CD4-positive, alpha-beta T cell treated with Interleukin-12 subunit alpha and Interleukin-12 subunit beta, for 1 hour (primary cell): ENCODE results near the gene CDT1.
"Not testable (repeated sequence)": the region's sequence is repeated elsewhere in the genome, so short reads cannot be mapped to it uniquely, and the experiment has no call there.

Experiments
- DNase-seq: peaks from one replicate; pipeline ENCODE4 v3.0.0-alpha.2; 2020

CDT1 gene

DNA sequence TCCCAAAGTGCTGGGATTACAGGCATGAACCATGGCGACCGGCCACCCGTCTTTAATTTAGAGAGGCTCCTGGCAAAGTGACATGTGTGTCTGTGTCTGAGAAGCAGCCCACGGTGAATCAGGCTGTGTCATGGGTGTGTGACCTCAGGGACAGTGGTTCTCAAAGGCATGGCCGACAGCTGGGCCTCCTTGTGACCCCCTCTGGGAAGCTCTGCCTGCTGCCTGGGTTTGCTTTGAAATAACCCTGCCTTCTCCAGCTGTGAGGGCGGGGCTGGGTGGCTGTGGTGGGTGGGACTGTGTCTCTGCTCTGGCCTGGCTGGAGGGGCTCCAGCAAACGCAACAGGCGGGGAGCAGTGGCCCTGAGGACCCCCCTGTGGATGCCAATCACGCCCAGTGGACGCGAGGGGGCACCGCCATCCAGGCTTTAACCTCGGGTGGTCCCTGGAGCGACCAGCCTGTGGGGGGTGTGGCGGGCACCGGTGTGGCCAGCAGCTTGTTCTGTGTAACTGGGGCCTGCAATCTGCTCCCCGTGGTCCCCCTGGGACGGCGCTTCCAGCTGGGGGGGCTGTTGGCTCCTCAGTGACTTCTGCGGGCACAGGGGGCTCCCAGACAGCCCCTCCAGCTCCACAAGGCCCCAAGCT, 16.9 kb downstream of the CDT1 start:
- no peak for DNase-seq

DNA sequence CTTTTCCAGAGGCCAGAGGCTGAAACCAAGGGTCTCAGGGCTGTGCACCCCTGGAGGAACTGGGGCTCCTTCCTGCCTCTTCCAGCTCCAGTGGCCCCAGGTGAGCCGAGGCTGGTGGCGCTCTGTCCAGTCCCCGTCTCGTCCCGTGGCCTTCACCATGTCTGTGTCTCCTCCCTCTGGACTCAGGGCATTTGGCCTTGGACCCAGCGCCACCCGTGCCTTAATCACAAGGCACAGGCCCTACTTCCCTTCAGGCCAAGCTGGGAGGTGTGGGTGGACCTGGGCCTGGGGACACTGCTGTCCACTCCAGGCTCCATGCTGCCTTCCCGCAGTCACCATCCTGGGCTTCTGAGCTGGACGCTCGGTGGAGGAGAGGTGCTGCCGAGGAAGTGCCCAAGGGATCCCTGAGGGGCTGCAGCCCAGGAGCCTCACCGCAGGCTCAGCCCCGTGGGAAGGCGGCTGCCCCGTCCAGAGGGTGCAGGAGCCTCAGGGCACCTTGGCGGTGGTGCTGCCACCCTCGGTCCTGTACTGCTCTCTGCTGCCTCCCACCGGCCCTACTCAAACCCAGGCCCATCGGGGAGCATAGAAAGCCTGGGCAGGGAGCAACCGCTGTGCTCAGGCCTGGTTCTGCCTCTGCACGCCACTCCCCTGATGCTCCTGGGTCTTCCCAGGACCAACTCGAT, 17.7 kb downstream of the CDT1 start:
- DNase-seq: no peak

DNA sequence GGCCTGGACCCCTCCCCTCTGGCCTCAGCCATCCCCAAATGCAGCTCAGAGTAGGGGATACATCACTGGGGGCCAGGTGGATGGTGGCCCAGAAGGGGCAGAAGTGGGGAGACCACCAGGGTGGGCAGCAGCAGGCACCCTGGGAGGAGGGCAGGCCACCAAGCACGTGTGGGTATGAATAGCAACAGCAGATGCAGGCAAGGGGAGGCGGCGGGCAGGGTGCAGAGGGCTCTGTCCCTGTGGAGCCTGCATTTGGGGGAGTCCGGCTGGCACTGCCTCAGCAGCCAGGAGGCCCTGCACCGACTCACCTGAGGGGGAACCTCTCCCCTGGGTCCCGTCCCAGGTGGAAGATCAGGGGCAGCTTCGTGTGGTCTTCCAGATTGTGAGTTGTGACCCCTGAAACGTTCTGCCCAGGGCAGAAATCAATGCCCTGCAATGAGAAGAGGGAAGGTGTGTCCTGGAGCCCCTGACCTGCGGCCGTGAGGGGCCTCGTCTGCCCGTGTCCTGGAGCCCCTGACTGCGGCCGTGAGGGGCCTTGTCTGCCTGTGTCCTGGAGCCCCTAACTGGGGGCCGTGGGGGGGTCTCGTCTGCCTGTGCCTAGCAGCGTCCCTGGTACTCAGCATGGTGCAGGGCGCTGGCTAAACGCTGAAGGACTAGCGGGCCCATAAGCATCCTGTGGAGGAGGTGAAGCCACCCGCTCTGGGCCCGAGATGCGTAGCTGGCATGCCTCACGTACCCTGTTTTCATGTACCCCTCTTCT, 18.9 kb downstream of the CDT1 start:
- no peak for DNase-seq

DNA sequence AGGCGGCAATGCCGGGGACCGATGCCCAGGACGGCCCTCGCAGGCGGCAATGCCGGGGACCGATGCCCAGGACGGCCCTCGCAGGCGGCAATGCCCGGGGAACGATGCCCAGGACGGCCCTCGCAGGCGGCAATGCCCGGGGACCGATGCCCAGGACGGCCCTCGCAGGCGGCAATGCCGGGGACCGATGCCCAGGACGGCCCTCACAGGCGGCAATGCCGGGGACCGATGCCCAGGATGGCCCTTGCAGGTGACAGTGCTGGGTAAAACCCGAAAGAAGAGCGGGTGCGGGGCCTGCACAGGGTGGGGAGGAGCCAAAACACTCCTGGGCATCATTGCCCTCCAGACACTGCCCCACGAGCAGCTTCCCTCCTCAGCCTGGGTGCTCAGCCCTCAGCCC, 20.1 kb downstream of the CDT1 start:
- not testable (repeated sequence) for DNase-seq

DNA sequence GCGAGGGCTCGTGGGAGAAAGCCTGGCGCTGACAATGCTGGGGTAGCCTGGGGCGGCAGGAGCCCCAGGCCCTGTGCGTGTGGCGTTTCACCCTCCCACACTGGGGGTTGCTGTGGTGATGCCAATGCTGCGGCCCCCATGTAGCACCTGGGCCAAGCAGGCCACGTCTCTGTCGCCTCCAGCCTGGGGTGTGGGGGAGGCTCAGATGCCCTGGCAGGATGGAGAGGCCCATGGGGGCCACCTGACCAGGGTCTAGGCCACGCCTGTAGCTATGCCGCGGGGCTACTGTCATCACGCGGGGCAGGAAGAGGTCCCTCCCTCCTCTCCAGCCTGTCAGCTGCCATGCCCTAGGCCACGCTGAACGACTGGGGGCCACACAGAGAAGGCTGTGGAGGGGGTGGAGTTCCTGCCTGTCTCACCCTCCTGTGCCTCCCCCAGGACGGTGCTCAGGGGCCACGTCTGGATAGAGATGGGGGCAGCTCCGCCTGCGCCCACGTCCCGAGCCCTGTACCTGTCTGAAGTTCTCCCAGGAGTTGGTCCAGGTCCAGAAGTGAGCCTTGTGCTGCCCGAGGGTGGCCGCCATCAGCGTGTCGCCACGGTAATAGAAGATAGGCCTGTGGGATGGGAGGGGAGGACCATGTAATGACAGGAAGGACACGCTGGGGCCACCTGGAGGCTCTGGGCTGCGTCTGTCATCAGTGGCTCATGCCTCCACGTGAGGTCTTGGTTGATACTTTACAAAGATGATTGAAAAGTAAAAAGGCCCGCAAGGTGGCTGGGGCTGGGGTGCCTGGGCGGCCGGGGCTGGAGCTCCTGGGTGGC, 20.9 kb downstream of the CDT1 start:
- no peak for DNase-seq

DNA sequence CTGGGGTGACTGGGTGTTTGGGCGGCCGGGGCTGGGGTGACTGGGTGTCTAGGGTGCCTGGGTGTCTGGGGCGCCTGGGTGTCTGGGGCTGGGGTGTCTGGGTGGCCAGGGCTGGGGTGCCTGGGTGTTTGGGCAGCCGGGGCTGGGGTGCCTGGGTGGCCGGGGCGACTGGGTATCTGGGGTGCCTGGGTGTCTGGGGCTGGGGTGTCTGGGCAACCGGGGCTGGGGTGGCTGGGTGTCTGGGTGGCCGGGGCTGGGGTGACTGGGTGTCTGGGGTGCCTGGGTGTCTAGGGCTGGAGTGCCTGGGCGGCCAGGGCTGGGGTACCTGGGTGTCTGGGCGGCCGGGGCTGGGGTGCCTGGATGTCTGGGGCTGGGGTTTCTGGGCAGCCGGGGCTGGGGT, 21.6 kb downstream of the CDT1 start:
- no peak for DNase-seq

DNA sequence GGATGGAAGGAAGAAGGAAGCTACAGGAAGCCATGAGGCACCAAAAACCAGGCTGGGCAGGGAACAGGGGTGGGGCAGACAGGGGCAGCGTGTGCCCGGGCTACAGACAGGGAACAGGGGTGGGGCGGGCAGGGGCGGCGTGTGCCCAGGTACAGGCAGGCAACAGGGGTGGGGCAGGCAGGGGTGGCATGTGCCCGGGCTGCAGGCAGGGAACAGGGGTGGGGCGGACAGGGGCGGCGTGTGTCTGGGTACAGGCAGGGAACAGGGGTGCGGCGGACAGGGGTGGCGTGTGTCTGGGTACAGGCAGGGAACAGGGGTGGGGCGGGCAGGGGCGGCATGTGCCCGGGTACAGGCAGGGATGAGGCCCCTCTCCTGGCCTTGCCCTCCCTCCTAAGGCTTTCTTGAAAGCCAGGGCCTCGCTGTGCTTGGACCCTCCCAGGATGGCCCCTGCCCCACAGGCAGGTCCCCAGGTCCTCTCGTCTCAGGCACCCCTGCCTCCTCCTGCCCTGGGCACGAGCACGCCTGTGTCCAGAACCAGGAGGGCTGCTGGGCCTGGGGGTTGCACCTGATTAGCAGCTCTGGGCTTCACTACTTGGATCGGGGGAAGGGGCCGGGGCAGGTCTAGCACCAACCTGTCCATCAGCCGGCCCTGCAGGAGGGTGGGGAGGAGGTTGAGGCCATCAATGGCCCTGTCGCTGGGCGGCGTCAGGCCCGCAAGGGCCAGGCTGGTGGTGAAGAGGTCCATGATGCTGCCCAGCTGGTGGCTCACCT, 22.7 kb downstream of the CDT1 start:
- no peak for DNase-seq

DNA sequence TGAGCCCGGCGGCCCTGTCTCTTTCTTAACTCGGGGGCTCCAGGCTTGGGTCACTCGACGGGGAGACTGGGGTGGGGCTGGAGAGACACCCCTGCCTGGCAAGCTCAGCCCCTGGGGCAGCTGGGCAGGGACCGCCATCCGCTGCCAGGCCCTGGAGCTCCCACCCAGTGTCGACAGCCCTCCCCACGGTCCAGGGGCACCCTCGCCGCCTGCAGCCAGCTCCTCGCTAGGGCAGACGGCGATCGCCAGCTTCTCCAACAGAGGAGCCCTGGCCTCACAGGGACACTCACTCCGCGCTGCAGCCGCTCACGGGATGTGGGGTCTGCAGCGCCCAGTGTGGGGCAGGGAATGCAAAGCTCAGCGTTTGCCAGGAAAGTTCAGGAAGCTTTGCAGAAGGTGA, 24.1 kb downstream of the CDT1 start:
- DNase-seq: no peak

DNA sequence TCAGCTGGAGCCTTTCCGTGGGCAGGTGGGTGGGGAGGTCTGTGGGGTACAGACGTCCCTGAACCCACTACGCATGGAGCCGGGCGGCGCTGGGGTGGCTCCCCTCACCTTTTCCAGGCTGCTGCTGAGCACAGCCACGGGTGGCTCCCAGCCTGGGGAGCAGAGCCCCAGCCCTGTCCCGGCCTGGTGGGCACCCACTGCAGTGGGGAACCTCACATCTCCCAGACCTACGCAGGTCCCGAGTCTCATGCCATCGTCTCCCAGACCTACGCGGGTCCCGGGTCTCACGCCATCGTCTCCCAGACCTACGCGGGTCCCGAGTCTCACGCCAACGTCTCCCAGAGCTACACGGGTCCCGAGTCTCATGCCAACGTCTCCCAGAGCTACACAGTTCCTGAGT, 25.1 kb downstream of the CDT1 start:
- DNase-seq: no peak

DNA sequence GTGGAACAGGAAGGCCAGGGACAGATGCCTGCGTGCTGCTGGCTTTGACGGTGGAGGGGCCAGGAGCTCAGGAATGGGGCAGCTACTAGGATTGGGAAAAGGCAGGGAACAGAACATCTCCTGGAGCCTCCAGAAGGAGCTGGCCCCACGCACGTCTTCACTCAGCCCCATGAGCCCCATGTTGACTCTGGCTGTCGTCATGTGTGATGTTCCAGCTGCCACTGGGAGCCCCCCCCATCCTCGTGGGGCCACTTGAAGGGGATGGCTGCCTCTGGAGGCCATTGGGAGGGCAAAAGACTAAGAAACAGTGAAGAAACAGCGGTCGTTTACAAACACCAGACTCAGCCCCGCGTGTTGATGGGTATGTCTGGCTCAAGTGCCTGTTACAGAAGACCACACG, 26.7 kb downstream of the CDT1 start:
- DNase-seq: no peak

DNA sequence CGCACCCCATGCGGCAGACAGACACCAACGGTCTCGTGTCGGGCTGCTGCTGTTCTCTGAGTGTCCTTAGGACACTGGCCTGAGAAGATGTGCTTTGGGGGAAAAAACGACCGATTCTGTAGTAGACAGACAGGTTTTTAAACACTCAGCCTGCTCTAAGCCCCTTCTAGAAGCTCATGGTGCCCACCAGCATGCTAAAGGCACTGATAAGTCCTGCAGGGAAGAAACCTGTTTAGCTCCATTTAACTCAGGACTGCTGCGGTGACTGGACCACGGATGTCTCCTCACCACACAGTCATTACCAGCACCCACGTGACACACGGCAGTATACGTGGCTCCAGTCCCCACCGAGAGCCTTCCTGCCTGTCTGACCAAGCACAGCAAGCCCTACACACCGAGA, 27.2 kb downstream of the CDT1 start:
- DNase-seq: no peak

DNA sequence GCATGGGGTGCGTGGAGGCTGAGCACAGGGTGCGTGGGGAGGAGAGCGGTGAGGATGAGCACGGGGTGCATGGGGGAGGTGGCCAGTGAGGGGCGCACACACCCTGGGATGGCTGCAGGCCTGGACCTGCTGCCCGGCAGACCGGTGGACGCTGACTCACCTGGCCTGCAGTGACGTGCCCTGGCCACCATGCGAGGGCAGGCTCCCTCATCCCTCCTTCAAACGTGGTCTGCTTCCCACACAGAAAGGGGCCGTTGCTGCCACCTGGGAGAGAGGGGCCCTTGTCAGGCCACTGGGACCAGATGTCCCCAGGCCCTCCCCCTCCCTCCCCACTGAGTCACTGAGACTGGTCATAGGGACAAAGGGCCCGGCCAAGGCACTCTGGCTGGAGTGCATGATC, 28.2 kb downstream of the CDT1 start:
- no peak for DNase-seq

DNA sequence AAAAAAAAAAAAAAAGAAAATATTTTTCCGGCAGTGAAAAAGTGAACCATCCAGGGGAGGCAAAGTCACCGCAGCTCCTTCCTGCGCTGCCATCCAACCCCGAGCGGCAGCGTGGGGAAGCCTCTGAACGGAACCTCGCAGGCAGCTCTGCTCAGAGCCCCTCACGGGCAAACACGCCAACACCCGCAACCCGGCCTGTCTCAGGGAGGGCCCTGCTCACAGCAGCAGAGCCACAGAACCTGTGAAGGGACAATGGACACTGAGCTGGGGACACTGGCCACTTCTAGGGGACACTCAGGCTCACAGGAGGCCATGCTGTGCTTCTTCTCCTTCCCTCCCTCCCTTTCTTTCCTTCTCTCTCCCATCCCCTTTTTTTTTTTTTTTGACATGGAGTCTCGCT, 29.5 kb downstream of the CDT1 start:
- no peak for DNase-seq

DNA sequence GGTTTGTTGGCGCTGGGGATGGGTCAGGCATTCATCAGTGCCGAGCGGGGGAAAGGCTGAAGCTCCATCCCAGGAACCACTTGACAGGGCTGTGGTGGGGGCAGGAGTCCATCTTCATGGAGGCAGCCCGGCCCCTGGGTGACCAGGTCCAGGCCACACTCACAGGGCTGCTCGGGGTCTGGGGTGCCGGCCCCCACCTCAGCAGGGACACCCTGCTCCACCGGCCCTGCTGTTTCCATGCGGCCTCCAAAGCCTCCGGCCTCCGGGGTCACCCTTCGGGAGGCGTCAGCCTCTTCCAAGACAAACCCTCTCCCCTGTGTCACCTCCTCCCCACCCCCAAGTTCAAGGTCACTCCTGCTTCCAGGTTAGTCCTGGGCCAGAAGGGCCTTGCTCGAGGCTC, 31.1 kb downstream of the CDT1 start:
- DNase-seq: no peak

DNA sequence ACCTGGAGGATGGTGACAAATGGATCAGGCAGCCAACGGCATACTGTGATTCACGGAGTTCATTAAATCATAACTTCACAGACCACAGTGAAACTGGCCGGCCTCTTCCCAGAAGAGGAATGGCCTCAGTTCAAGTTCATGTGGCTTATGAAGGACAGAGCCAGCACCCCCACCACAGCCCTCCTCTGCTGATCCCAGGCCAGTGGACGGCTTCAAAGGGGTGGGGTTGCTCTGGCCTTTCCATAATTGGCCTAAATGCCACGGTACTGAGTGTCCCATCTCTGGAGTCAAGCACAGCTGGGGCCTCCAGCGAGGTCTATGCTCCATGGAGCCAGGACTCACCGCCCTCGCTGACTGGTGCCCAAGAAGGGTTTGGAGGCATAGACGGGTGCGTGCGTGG, 31.8 kb downstream of the CDT1 start:
- no peak for DNase-seq

DNA sequence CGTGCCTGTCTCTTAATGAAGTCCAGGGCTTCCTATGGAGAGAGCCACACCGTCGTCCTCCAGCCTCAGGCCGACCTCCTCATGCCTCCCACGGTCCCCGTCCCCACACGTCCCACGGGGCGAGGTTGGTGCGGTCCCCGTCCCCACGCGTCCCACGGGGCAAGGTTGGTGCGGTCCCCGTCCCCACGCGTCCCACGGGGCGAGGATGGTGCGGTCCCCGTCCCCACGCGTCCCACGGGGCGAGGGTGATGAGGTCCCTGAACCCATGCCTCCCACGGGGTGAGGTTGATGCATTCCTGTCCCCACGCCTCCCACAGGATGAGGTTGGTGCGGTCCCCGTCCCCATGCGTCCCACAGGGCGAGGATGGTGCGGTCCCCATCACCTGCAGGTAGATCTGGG, 32.2 kb downstream of the CDT1 start:
- DNase-seq: no peak

DNA sequence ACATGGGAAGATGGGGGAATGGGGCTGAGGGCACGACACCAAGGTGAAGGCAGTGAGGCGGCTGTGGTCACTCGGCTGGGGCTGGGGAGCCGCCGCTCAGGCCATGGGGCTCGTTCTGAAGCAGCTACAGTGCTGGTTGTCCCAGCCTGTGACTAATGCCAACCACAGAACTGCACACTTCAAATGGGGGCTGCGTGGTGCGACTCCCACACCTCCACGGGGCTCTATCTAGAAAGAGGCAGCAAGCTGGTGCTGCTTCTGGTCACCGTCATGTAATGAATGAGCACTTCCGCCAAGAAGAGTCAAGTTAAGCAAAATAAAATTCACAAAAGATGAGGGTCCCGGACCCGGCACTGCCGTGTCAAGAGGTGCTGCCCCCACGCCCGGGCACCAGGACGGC, 33.2 kb downstream of the CDT1 start:
- no peak for DNase-seq

DNA sequence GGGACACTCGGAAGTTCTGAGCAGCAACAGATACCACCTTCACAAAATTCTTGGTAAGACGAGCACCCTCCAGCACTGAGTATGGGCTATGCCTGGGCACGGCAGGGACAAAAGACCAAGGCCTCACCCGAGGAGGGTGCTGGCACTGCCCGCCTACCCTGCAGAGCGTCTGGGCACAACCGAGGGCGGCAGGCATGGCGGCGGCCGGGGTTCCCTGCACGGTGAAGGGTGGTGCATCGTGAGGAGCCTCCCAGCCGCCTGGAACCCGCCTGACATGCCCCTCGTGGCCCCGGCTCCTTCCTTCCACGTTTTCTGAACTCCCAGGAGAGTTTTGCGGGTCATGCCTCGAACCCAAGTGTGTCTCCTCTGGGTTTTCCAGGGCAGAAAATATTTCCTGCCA, 34.2 kb downstream of the CDT1 start:
- DNase-seq: no peak

DNA sequence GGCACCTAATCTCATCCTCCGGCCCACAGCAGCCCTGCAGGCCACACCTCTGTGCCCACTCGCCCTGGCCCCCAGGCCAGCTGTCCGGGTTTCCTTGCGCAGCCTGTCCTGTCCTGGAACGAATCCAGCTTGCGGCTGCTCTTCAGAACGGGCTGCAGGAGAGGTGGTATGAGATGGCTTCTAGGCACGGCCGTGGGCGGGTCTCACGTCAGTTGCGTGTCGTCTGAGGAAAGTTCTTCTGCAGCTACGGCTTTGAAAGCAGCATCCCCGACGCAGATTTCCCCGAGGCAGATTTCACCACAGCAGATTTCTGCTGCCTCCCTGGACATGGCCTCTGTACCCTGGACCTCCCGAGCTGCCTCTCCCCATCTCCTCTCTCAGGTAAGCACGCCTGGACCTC, 35.0 kb downstream of the CDT1 start:
- no peak for DNase-seq

DNA sequence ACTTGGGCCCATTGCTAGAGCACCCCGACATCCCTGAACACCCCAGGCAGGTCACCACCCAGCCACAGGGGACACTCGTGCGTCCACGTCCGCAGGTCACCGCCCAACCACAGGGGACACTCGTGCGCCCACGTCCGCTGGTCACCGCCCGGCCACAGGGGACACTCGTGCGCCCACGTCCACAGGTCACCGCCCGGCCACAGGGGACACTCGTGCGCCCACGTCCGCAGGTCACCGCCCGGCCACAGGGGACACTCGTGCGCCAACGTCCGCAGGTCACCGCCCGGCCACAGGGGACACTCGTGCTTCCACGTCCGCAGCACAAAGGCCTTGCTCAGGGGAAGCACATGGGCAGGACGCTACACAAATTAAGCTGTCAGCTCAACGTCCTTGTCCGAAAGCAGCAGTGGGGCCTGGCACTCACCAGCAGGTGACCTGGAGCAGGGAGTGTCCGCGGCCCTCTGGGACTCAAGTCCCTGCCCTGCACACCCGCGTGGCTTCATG, 35.5 kb downstream of the CDT1 start:
- DNase-seq: no peak

DNA sequence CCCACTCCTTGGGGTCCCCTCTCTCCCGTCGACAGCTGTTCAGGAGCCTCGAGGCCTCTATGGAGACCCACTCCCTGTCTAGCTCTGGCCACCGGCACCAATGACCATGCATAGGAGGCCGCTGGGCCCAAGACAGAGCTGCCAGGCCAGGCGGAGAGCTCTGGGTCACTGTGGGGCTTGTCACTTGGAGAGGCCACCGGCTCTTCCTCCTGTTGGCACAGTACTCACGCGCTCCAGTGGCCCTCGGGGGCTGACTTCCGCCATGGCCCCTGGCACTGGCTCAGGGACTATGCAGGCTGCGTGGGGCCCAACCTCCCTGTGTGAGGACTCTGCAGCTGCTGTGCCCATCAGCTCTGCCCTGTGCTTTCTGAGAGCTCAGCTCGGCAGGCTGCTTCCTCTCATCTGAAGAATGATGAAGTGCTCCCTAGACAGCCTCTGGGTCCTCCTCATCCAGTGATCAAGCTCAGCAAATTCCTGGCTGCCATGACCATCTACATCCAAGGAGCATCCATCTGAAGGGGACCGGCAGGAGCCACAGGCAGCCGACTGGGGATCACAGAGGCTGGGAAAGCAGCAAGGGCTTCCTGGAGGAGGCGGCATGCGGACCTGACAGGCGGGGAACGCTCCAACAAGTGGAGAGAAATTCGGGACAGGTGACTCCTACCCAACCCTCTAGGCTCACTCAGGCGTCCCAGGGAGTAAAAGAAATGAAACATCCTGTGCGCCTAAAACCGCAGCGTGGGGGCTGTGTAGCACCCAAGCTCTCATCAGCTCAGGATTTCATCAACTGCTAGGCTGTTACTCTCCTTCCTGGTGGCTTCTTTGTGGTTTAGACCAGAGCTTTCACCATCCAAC, 36.4 kb downstream of the CDT1 start:
- DNase-seq: no peak
